Caco-2 (cell line): ENCODE data around the gene UBE2O. TPM values are rescaled to one million over a fixed set of nuclear protein-coding genes. Genes with fewer than 3 reads are reported as not detected.

ENCODE experiments used
- BruUV-seq: library from RNA; stranded (reverse); fragments of 400-500 nt; replicated peaks from 2 replicates; lab custom pipeline; 2021; lab: Mats Ljungman, UMichigan
- CTCF ChIA-PET: fragments of 300-600 bp; sonication (Branson Sonifier 250); formaldehyde crosslinking; loops from one replicate; lab custom pipeline; 2022; ENCODE audit warnings: antibody characterized with exemption; lab: Charles Lee
- POLR2A ChIA-PET: fragments of 300-600 bp; sonication (Branson Sonifier 250); formaldehyde crosslinking; loops from one replicate; lab custom pipeline; 2022; ENCODE audit warnings: antibody characterized with exemption; lab: Charles Lee
- DNase-seq, 2 experiments: peaks; one replicate each; pipeline versions ENCODE4 v3.0.0 to v3.0.0-alpha.2; 2020 to 2022
- H3K27me3 ChIP-seq: replicated peaks from 2 replicates; pipeline ENCODE4 v1.6.0; 2011; ENCODE audit warnings: low read length; ENCODE audit not compliant: control insufficient read depth, insufficient read depth
- H3K36me3 ChIP-seq: 2 replicates; pipeline ENCODE4 v1.5.1; 2011; ENCODE audit warnings: low read length; ENCODE audit not compliant: control insufficient read depth, insufficient read depth
- H3K4me1 ChIP-seq: fragments of 250-450 bp; sonication (Bioruptor Pico); 2 replicates; pipeline ENCODE4 v1.5.1; 2020; ENCODE audit warnings: mild to moderate bottlenecking
- H3K4me3 ChIP-seq: 2 replicates; pipeline ENCODE4 v1.5.1; 2011; ENCODE audit warnings: low read depth, mild to moderate bottlenecking, control low read depth, low read length
- H3K9me3 ChIP-seq: fragments of 250-450 bp; sonication (Bioruptor Pico); 2 replicates; pipeline ENCODE4 v1.5.1; 2020; ENCODE audit warnings: mild to moderate bottlenecking, moderate library complexity
- H3K27ac Mint-ChIP-seq: one replicate; pipeline ENCODE4 v1.8.0; 2022; ENCODE audit warnings: mixed read lengths; ENCODE audit not compliant: unreplicated experiment
- H3K27me3 Mint-ChIP-seq: one replicate; pipeline ENCODE4 v1.8.0; 2022; ENCODE audit warnings: mixed read lengths; ENCODE audit not compliant: insufficient read depth, unreplicated experiment
- H3K36me3 Mint-ChIP-seq: one replicate; pipeline ENCODE4 v1.8.0; 2022; ENCODE audit warnings: mild to moderate bottlenecking, mixed read lengths; ENCODE audit not compliant: insufficient read depth, unreplicated experiment
- H3K4me1 Mint-ChIP-seq: one replicate; pipeline ENCODE4 v1.8.0; 2022; ENCODE audit warnings: low read depth, mixed read lengths; ENCODE audit not compliant: unreplicated experiment
- H3K4me3 Mint-ChIP-seq: one replicate; pipeline ENCODE4 v1.8.0; 2022; ENCODE audit warnings: mild to moderate bottlenecking, moderate library complexity, mixed read lengths; ENCODE audit not compliant: unreplicated experiment
- H3K9me3 Mint-ChIP-seq: one replicate; pipeline ENCODE4 v1.8.0; 2022; ENCODE audit warnings: mixed read lengths; ENCODE audit not compliant: unreplicated experiment
- intact Hi-C: fragments of 100-400 bp; cut with micrococcal nuclease; formaldehyde crosslinking; loops from one replicate; pipeline ENCODE4 v1.10.0; 2022; ENCODE audit not compliant: unreplicated experiment
- total RNA-seq: library from RNA; stranded (reverse); gene quantifications from 2 replicates; pipeline ENCODE4 v1.2.3, GENCODE V29; 2022
- TF ChIP-seq, protein P1 (sequence below), 2 experiments: fragments of 200-600 bp in 1 of 2; IDR thresholded peaks; 1 replicate in 1 of 2; 2 replicates in 1 of 2; pipeline versions ENCODE4 v1.5.1 to v1.8.0; 2011 to 2022; ENCODE audit warnings: antibody characterized with exemption in 1 of 2, control low read depth in 1 of 2, inconsistent platforms in 1 of 2, low read depth in 1 of 2, low read length in 1 of 2, mild to moderate bottlenecking in 1 of 2, moderate library complexity in 1 of 2; ENCODE audit not compliant: insufficient read depth in 1 of 2, severe bottlenecking in 1 of 2, unreplicated experiment in 1 of 2

The UBE2O gene
- total RNA-seq, 1 experiment from 2014 or later: 37.6 TPM

DNA sequence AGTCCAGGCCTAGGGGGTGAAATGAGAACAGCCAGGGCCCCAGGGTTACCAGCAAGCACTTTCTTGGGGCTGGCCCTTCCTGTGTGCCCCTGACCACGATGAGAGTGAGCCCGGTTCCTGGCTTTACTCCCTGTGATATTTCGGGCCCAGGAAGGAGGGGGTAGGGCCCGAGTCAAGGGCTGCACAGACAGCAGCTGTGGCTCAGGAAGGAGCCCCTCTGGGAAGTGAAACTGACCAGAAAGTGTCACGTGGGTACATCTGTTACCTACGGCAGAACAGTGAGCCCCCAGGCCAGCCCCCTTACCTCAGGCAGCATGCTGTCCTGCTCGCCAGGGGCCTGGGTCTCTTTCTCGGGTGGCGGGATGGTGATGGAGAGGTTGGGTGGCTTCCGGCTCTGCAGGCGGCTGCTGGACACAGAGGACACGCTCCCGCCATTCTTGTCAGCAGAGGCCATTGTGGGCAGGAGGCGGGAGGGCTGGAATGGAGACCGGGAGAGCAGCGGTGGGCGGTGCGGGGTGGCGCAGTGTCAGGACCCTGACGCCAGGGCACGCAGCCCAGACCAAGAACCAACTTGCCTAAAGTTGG lies 28.2 kb upstream of the UBE2O start:
- intact Hi-C loops: no loop called here
- BruUV-seq: no TSS peak
- Mint-ChIP-seq H3K9me3 (peaks cover 9% of the 10 kb centered on the region), H3K4me1 (peaks cover 12% of the 10 kb centered on the region), H3K27ac (no peak overlapping the region), H3K27me3 (no peaks in the 10 kb centered on the region), H3K4me3 (no peak overlapping the region), H3K36me3 (peaks cover 16% of the 10 kb centered on the region)
- Histone ChIP-seq H3K4me3 (no peak overlapping the region), H3K36me3 (no peaks in the 10 kb centered on the region; the same call in 1 of the 2 replicates), H3K4me1 (no peaks in the 10 kb centered on the region), H3K9me3 (no peaks in the 10 kb centered on the region), H3K27me3 (no peaks in the 10 kb centered on the region)
- CTCF ChIA-PET: no interaction called here
- POLR2A ChIA-PET: no interaction called here
- TF ChIP-seq, protein P1, sequence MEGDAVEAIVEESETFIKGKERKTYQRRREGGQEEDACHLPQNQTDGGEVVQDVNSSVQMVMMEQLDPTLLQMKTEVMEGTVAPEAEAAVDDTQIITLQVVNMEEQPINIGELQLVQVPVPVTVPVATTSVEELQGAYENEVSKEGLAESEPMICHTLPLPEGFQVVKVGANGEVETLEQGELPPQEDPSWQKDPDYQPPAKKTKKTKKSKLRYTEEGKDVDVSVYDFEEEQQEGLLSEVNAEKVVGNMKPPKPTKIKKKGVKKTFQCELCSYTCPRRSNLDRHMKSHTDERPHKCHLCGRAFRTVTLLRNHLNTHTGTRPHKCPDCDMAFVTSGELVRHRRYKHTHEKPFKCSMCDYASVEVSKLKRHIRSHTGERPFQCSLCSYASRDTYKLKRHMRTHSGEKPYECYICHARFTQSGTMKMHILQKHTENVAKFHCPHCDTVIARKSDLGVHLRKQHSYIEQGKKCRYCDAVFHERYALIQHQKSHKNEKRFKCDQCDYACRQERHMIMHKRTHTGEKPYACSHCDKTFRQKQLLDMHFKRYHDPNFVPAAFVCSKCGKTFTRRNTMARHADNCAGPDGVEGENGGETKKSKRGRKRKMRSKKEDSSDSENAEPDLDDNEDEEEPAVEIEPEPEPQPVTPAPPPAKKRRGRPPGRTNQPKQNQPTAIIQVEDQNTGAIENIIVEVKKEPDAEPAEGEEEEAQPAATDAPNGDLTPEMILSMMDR (IDR thresholded peaks at IDR 0.05; ENCODE audit: insufficient read depth in 1 of 2, low read depth in 1 of 2, low read length in 1 of 2, severe bottlenecking in 1 of 2, unreplicated experiment in 1 of 2): no peak
- DNase-seq: no peak

DNA sequence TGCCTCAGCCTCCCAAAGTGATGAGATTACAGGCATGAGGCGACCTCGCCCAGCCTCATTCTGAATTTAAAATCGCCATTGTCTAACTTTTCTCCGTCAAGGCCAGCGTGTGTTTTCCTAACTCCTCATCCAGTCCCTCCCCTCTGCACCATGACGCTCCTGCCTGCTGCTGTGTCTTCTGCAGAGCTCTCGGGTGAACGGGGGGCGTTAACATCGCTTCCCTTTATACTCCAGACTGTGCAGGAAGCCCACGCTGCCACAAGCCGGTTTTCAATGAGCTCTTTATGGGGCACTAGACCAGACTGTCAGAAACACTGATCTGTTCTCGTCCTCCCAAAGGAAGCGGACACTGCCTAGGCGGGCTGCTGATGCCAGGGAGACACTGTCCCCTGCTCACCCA lies 27.7 kb upstream of the UBE2O start:
- intact Hi-C loops: no loop called here
- Mint-ChIP-seq H3K4me1 (peaks cover 12% of the 10 kb centered on the region), H3K36me3 (peaks cover 17% of the 10 kb centered on the region), H3K27me3 (no peaks in the 10 kb centered on the region), H3K4me3 (no peak overlapping the region), H3K27ac (no peak overlapping the region), H3K9me3 (peaks cover 9% of the 10 kb centered on the region)
- no peak for DNase-seq
- H3K36me3 ChIP-seq: no peaks in the 10 kb centered on the region; the same call in 1 of the 2 replicates
- no peaks in the 10 kb centered on the region for H3K4me1 ChIP-seq
- ChIA-PET POLR2A (no interaction called here), CTCF (no interaction called here)
- no peak overlapping the region for H3K4me3 ChIP-seq
- H3K9me3 ChIP-seq: no peaks in the 10 kb centered on the region
- H3K27me3 ChIP-seq: no peaks in the 10 kb centered on the region
- no TSS peak for BruUV-seq
- TF ChIP-seq, protein P1 (IDR thresholded peaks at IDR 0.05; ENCODE audit: insufficient read depth in 1 of 2, low read depth in 1 of 2, low read length in 1 of 2, severe bottlenecking in 1 of 2, unreplicated experiment in 1 of 2): no peak

DNA sequence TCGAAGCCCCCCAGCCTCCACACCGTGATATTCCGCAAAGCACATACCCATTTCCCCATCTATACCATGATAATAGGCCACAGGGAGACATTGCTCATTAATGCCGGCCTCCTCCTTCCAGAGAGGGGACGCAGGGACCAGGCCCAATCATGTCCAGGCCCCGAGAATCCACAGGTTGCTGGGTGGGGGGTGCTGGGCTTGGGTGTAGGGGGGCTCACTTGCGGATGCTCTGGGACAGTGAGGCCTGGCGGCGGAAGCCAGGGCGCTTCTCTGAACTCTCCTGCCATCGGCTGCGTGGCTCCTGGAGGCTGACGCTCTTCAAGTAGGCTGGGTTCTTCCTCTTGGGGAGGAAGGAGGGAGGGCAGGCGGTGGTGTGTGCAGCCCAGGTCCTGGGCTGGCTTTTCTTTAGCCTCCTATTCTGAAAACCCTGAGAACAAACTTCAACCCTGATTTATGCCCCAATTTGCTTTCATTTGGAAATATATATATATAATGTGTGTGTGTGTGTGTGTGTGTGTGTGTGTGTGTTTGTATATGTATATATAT lies 26.6 kb upstream of the UBE2O start:
- Histone ChIP-seq H3K4me1 (peaks cover 6% of the 10 kb centered on the region; the same call in 1 of the 2 replicates), H3K9me3 (no peaks in the 10 kb centered on the region), H3K36me3 (no peaks in the 10 kb centered on the region; the same call in 1 of the 2 replicates), H3K4me3 (no peak overlapping the region), H3K27me3 (no peaks in the 10 kb centered on the region)
- H3K27me3 Mint-ChIP-seq: no peaks in the 10 kb centered on the region
- no peak for DNase-seq
- no TSS peak for BruUV-seq
- ChIA-PET CTCF (no interaction called here), POLR2A (no interaction called here)
- no peak overlapping the region for H3K4me3 Mint-ChIP-seq
- intact Hi-C loops: no loop called here
- H3K9me3 Mint-ChIP-seq: peaks cover 6% of the 10 kb centered on the region
- TF ChIP-seq, protein P1 (IDR thresholded peaks at IDR 0.05; ENCODE audit: insufficient read depth in 1 of 2, low read depth in 1 of 2, low read length in 1 of 2, severe bottlenecking in 1 of 2, unreplicated experiment in 1 of 2): no peak
- H3K4me1 Mint-ChIP-seq: peaks cover 15% of the 10 kb centered on the region
- no peak overlapping the region for H3K27ac Mint-ChIP-seq
- peaks cover 19% of the 10 kb centered on the region for H3K36me3 Mint-ChIP-seq
